Natural killer cell treated with Interleukin-12 subunit alpha and Interleukin-12 subunit beta and Interleukin-15 and Interleukin-18, amount 100 ng/mL, for 72 hours (primary cell): ENCODE measurements around the gene OPRL1. TPM values are rescaled to one million over a fixed set of nuclear protein-coding genes. Genes with fewer than 3 reads are reported as not detected.

Source experiments
- ATAC-seq, 2 donors: fragments of 150-1000 bp; cut with Tn5 transposase in 1 of 2; sonication (Bioruptor Pico), chemical (Tn5 transposase) in 1 of 2; 2 replicates each; pipeline ENCODE4 v1.10.0; 2021
- DNase-seq: peaks from one replicate; pipeline ENCODE4 v3.0.0; 2022; ENCODE audit warnings: low spot score
- H3K27ac Mint-ChIP-seq, 2 donors: 1 replicate in 1 of 2; 2 replicates in 1 of 2; pipeline ENCODE4 v1.8.0; 2022; ENCODE audit warnings: mixed read lengths in 2 of 2, mild to moderate bottlenecking in 1 of 2, moderate library complexity in 1 of 2
- H3K27me3 Mint-ChIP-seq, 2 donors: 1 replicate in 1 of 2; 2 replicates in 1 of 2; pipeline ENCODE4 v1.8.0; 2022; ENCODE audit warnings: mixed read lengths in 2 of 2
- H3K36me3 Mint-ChIP-seq: one replicate; pipeline ENCODE4 v1.8.0; 2022; ENCODE audit warnings: mixed read lengths
- H3K4me1 Mint-ChIP-seq, 2 donors: 1 replicate in 1 of 2; 2 replicates in 1 of 2; pipeline ENCODE4 v1.8.0; 2022; ENCODE audit warnings: low read depth in 2 of 2, mixed read lengths in 2 of 2, mild to moderate bottlenecking in 1 of 2
- H3K4me3 Mint-ChIP-seq: one replicate; pipeline ENCODE4 v1.8.0; 2022; ENCODE audit warnings: mixed read lengths
- H3K9me3 Mint-ChIP-seq: 2 replicates; pipeline ENCODE4 v1.8.0; 2022; ENCODE audit warnings: mixed read lengths
- total RNA-seq, 2 donors: library from RNA; stranded (reverse); gene quantifications; one replicate each; pipeline ENCODE4 v1.2.3, GENCODE V29; 2022

OPRL1 gene
- total RNA-seq, 2 donors from 2014 or later = 0.12 to 0.20 TPM

- ATAC-seq = peak; percentile 78 to 90
- Mint-ChIP-seq H3K27me3 (peaks cover 0 to 8% of the 10 kb centered on the region in 2 donors), H3K27ac (no peak overlapping the region), H3K36me3 (no peaks in the 10 kb centered on the region), H3K4me3 (peak overlapping the region; percentile 36), H3K4me1 (peaks cover 7 to 18% of the 10 kb centered on the region in 2 donors), H3K9me3 (no peaks in the 10 kb centered on the region)
- DNase-seq = peak; percentile 77
Measured at GRCh38 chr20:64038565-64039292, 41.2 kb upstream of the OPRL1 start.

GRCh38 chr20:64039293-64040160 is 40.4 kb upstream of the OPRL1 start:
- ATAC-seq (no peak), DNase-seq (no peak)
- H3K9me3 Mint-ChIP-seq = no peaks in the 10 kb centered on the region
- H3K36me3 Mint-ChIP-seq = no peaks in the 10 kb centered on the region
- H3K4me1 Mint-ChIP-seq = peaks cover 7 to 12% of the 10 kb centered on the region in 2 donors
- no peak overlapping the region for H3K27ac Mint-ChIP-seq
- H3K4me3 Mint-ChIP-seq = peak overlapping the region; percentile 36
- H3K27me3 Mint-ChIP-seq = peaks cover 0 to 8% of the 10 kb centered on the region in 2 donors

- H3K27ac Mint-ChIP-seq = no peak overlapping the region
- no peaks in the 10 kb centered on the region for H3K9me3 Mint-ChIP-seq
- ATAC-seq = no peak
- DNase-seq = no peak
- H3K27me3 Mint-ChIP-seq = peaks cover 0 to 8% of the 10 kb centered on the region in 2 donors
- H3K4me3 Mint-ChIP-seq = no peak overlapping the region
- no peaks in the 10 kb centered on the region for H3K36me3 Mint-ChIP-seq
- peaks cover 2 to 5% of the 10 kb centered on the region in 2 donors for H3K4me1 Mint-ChIP-seq
Measured at GRCh38 chr20:64040231-64041039, 39.4 kb upstream of the OPRL1 start.

- H3K27me3 Mint-ChIP-seq = peaks cover 7 to 13% of the 10 kb centered on the region in 2 donors
- H3K27ac Mint-ChIP-seq = no peak overlapping the region
- H3K4me1 Mint-ChIP-seq = peaks cover 2 to 5% of the 10 kb centered on the region in 2 donors
Measured at GRCh38 chr20:64041040-64041780, 38.7 kb upstream of the OPRL1 start.

GRCh38 chr20:64041781-64042053 is 38.2 kb upstream of the OPRL1 start:
- H3K27me3 Mint-ChIP-seq = peaks cover 12 to 17% of the 10 kb centered on the region in 2 donors

More at GRCh38 chr20:64041040-64041780, 38.7 kb upstream of the OPRL1 start:
- no peaks in the 10 kb centered on the region for H3K9me3 Mint-ChIP-seq
- H3K36me3 Mint-ChIP-seq = no peaks in the 10 kb centered on the region
- DNase-seq = no peak
- H3K4me3 Mint-ChIP-seq = no peak overlapping the region
- no peak for ATAC-seq

GRCh38 chr20:64042054-64042781 is 37.7 kb upstream of the OPRL1 start:
- ATAC-seq = no peak
- peaks cover 2 to 5% of the 10 kb centered on the region in 2 donors for H3K4me1 Mint-ChIP-seq
- no peaks in the 10 kb centered on the region for H3K36me3 Mint-ChIP-seq
- no peak for DNase-seq
- peaks cover 17 to 21% of the 10 kb centered on the region in 2 donors for H3K27me3 Mint-ChIP-seq
- no peaks in the 10 kb centered on the region for H3K9me3 Mint-ChIP-seq
- no peak overlapping the region for H3K27ac Mint-ChIP-seq
- no peak overlapping the region for H3K4me3 Mint-ChIP-seq

More at GRCh38 chr20:64041781-64042053, 38.2 kb upstream of the OPRL1 start:
- Mint-ChIP-seq H3K4me1 (peaks cover 2 to 5% of the 10 kb centered on the region in 2 donors), H3K36me3 (no peaks in the 10 kb centered on the region), H3K9me3 (no peaks in the 10 kb centered on the region), H3K27ac (no peak overlapping the region), H3K4me3 (no peak overlapping the region)
- ATAC-seq (no peak), DNase-seq (no peak)

- peaks cover 19 to 24% of the 10 kb centered on the region in 2 donors for H3K27me3 Mint-ChIP-seq
- no peaks in the 10 kb centered on the region for H3K36me3 Mint-ChIP-seq
- ATAC-seq = no peak
- no peak for DNase-seq
- H3K4me3 Mint-ChIP-seq = no peak overlapping the region
- H3K4me1 Mint-ChIP-seq = no peaks in the 10 kb centered on the region
- H3K27ac Mint-ChIP-seq = no peak overlapping the region
- no peaks in the 10 kb centered on the region for H3K9me3 Mint-ChIP-seq
Measured at GRCh38 chr20:64043768-64044167, 36.1 kb upstream of the OPRL1 start.

GRCh38 chr20:64044484-64045247 is 35.2 kb upstream of the OPRL1 start:
- Mint-ChIP-seq H3K27ac (no peak overlapping the region), H3K4me3 (no peak overlapping the region)

GRCh38 chr20:64045346-64046011 is 34.4 kb upstream of the OPRL1 start:
- H3K36me3 Mint-ChIP-seq = no peaks in the 10 kb centered on the region
- H3K27me3 Mint-ChIP-seq = peaks cover 16 to 24% of the 10 kb centered on the region in 2 donors
- no peak overlapping the region for H3K27ac Mint-ChIP-seq
- H3K9me3 Mint-ChIP-seq = no peaks in the 10 kb centered on the region
- H3K4me3 Mint-ChIP-seq = no peak overlapping the region
- ATAC-seq (no peak), DNase-seq (no peak)
- H3K4me1 Mint-ChIP-seq = no peaks in the 10 kb centered on the region

More at GRCh38 chr20:64044484-64045247, 35.2 kb upstream of the OPRL1 start:
- H3K27me3 Mint-ChIP-seq = peaks cover 19 to 24% of the 10 kb centered on the region in 2 donors
- H3K4me1 Mint-ChIP-seq = no peaks in the 10 kb centered on the region
- ATAC-seq (no peak), DNase-seq (no peak)
- no peaks in the 10 kb centered on the region for H3K9me3 Mint-ChIP-seq
- H3K36me3 Mint-ChIP-seq = no peaks in the 10 kb centered on the region

- peaks cover 15 to 24% of the 10 kb centered on the region in 2 donors for H3K27me3 Mint-ChIP-seq
- no peak overlapping the region for H3K4me3 Mint-ChIP-seq
- H3K36me3 Mint-ChIP-seq = no peaks in the 10 kb centered on the region
- DNase-seq = no peak
- no peak overlapping the region for H3K27ac Mint-ChIP-seq
- no peak for ATAC-seq
- H3K4me1 Mint-ChIP-seq = no peaks in the 10 kb centered on the region
- no peaks in the 10 kb centered on the region for H3K9me3 Mint-ChIP-seq
Measured at GRCh38 chr20:64047046-64047389, 32.9 kb upstream of the OPRL1 start.

GRCh38 chr20:64047968-64048401 is 31.9 kb upstream of the OPRL1 start:
- Mint-ChIP-seq H3K4me1 (no peaks in the 10 kb centered on the region), H3K27me3 (peaks cover 16 to 24% of the 10 kb centered on the region in 2 donors), H3K4me3 (no peak overlapping the region), H3K9me3 (no peaks in the 10 kb centered on the region), H3K27ac (no peak overlapping the region), H3K36me3 (no peaks in the 10 kb centered on the region)
- ATAC-seq = no peak
- no peak for DNase-seq
